Measurements from ENCODE around the gene SIGLEC6. TPM values are rescaled to one million over a fixed set of nuclear protein-coding genes. Genes with fewer than 3 reads are reported as not detected.
"Not testable (repeated sequence)": the region's sequence is repeated elsewhere in the genome, so short reads cannot be mapped to it uniquely, and the experiment has no call there.

SIGLEC6 gene
- total and polyA plus RNA-seq, 2 experiments from 2014 or later = not detected

- TF ChIP-seq EZH2 (IDR thresholded peaks at IDR 0.05; ENCODE audit: insufficient read depth, poor library complexity, severe bottlenecking) (no peak), EZH2phosphoT487 (IDR thresholded peaks at IDR 0.05; ENCODE audit: insufficient read depth, low read depth) (no peak)
- Histone ChIP-seq H3K36me3 (ENCODE audit: low read depth) (no peaks in the 10 kb centered on the region), H3K9me2 (ENCODE audit: insufficient read depth) (no peaks in the 10 kb centered on the region), H3K4me3 (no peak within 1 kb of the TSS), H3K9ac (no peak within 1 kb of the TSS), H2AFZ (no peak within 1 kb of the TSS), H4K20me1 (ENCODE audit: insufficient read depth) (no peaks in the 10 kb centered on the region), H3K27ac (no peak within 1 kb of the TSS), H3K4me1 (ENCODE audit: insufficient read depth) (no peaks in the 10 kb centered on the region), H3K4me2 (ENCODE audit: unreplicated experiment) (no peak within 1 kb of the TSS), H3K9me3 (ENCODE audit: low read depth) (no peaks in the 10 kb centered on the region), H3K79me2 (ENCODE audit: insufficient read depth) (no peaks in the 10 kb centered on the region), H3K27me3 (replicated peaks; ENCODE audit: insufficient read depth) (no peaks in the 10 kb centered on the region), H3F3A (ENCODE audit: insufficient read depth) (no peaks in the 10 kb centered on the region)
- DNase-seq = no peak
- in situ Hi-C loops (cut with MboI) = no loop called here
- 32 to 34% methylated on average over 12 of the region's 12 CpGs for WGBS, 2 experiments (ENCODE audit: low coverage in 1 of 2, low lambda C conversion rate in 2 of 2, missing lambda C conversion rate in 2 of 2)
Measured at GRCh38 chr19:51501594-51502263, 29.7 kb downstream of the SIGLEC6 start, which contains the start of gene SIGLEC12. SIGLEC12 (minus strand) TSS chr19:51501800; CDS start chr19:51501733, 67 bp downstream.

- H3K27me3 ChIP-seq (replicated peaks; ENCODE audit: insufficient read depth); DNase-seq; H3K4me2 ChIP-seq (ENCODE audit: unreplicated experiment); H3K79me2 ChIP-seq (ENCODE audit: insufficient read depth); H3K36me3 ChIP-seq (ENCODE audit: low read depth); H3K9me2 ChIP-seq (ENCODE audit: insufficient read depth); H2AFZ ChIP-seq; H3K4me1 ChIP-seq (ENCODE audit: insufficient read depth); H3K4me3 ChIP-seq; in situ Hi-C loops (cut with MboI); H3F3A ChIP-seq (ENCODE audit: insufficient read depth); H3K9me3 ChIP-seq (ENCODE audit: low read depth); H3K9ac ChIP-seq; H4K20me1 ChIP-seq (ENCODE audit: insufficient read depth); H3K27ac ChIP-seq: not testable (repeated sequence)
- WGBS, 2 experiments (ENCODE audit: low coverage in 1 of 2, low lambda C conversion rate in 2 of 2, missing lambda C conversion rate in 2 of 2) = 20 to 23% methylated on average over 8 of the region's 8 CpGs
Measured at GRCh38 chr19:51500931-51501330, 30.5 kb downstream of the SIGLEC6 start.

- in situ Hi-C loops (cut with MboI) = no loop called here
- H3F3A ChIP-seq (ENCODE audit: insufficient read depth) = no peaks in the 10 kb centered on the region
- WGBS, 2 experiments (ENCODE audit: low coverage in 1 of 2, low lambda C conversion rate in 2 of 2, missing lambda C conversion rate in 2 of 2) = 8 to 10% methylated on average over 3 of the region's 3 CpGs
- no peak overlapping the region for H3K4me3 ChIP-seq
- H3K4me1 ChIP-seq (ENCODE audit: insufficient read depth) = no peaks in the 10 kb centered on the region
- no peak overlapping the region for H3K4me2 ChIP-seq (ENCODE audit: unreplicated experiment)
- no peak overlapping the region for H2AFZ ChIP-seq
- no peak for TF ChIP-seq EZH2phosphoT487 (IDR thresholded peaks at IDR 0.05; ENCODE audit: insufficient read depth, low read depth)
- TF ChIP-seq EZH2 (IDR thresholded peaks at IDR 0.05; ENCODE audit: insufficient read depth, poor library complexity, severe bottlenecking) = no peak
- no peaks in the 10 kb centered on the region for H3K9me2 ChIP-seq (ENCODE audit: insufficient read depth)
- H4K20me1 ChIP-seq (ENCODE audit: insufficient read depth) = no peaks in the 10 kb centered on the region
- no peaks in the 10 kb centered on the region for H3K9me3 ChIP-seq (ENCODE audit: low read depth)
- no peak for DNase-seq
- H3K79me2 ChIP-seq (ENCODE audit: insufficient read depth) = no peaks in the 10 kb centered on the region
- H3K36me3 ChIP-seq (ENCODE audit: low read depth) = no peaks in the 10 kb centered on the region
- no peaks in the 10 kb centered on the region for H3K27me3 ChIP-seq (replicated peaks; ENCODE audit: insufficient read depth)
- no peak overlapping the region for H3K9ac ChIP-seq
- H3K27ac ChIP-seq = no peak overlapping the region
Measured at GRCh38 chr19:51497666-51498065, 33.8 kb downstream of the SIGLEC6 start.

DNA sequence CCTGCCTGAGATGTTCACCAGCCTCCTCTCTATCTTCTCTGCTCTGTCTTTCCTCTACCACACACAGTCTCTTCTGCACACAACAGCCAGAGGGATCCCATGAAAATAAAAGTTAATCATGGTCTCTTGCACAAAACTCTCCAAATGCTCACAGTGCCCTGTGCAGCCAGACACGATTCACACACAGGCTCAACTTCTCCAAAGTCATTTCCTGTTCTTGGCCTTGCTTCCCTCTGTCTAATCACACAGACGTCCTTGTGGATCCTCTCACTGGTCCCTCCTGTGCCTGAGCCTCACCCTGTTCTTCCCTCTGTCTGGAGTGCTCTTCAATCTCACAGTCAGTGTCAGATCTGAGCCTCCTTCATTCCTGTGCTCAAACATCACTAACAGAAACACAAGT is 37.7 kb downstream of the SIGLEC6 start:
- TF ChIP-seq EZH2phosphoT487 (IDR thresholded peaks at IDR 0.05; ENCODE audit: insufficient read depth, low read depth) (no peak), EZH2 (IDR thresholded peaks at IDR 0.05; ENCODE audit: insufficient read depth, poor library complexity, severe bottlenecking) (no peak)
- in situ Hi-C loops (cut with MboI) = no loop called here

GRCh38 chr19:51491586-51491985 is 39.9 kb downstream of the SIGLEC6 start:
- in situ Hi-C loops (cut with MboI) = no loop called here
- Histone ChIP-seq H3K4me1 (ENCODE audit: insufficient read depth) (no peaks in the 10 kb centered on the region), H3K9ac (no peak overlapping the region), H3K79me2 (ENCODE audit: insufficient read depth) (no peaks in the 10 kb centered on the region), H3K9me3 (ENCODE audit: low read depth) (no peaks in the 10 kb centered on the region), H3K27ac (no peak overlapping the region), H3F3A (ENCODE audit: insufficient read depth) (no peaks in the 10 kb centered on the region), H3K27me3 (replicated peaks; ENCODE audit: insufficient read depth) (no peaks in the 10 kb centered on the region), H2AFZ (no peak overlapping the region), H3K9me2 (ENCODE audit: insufficient read depth) (no peaks in the 10 kb centered on the region), H3K4me3 (no peak overlapping the region), H4K20me1 (ENCODE audit: insufficient read depth) (no peaks in the 10 kb centered on the region), H3K36me3 (ENCODE audit: low read depth) (no peaks in the 10 kb centered on the region), H3K4me2 (ENCODE audit: unreplicated experiment) (no peak overlapping the region)
- no peak for TF ChIP-seq EZH2 (IDR thresholded peaks at IDR 0.05; ENCODE audit: insufficient read depth, poor library complexity, severe bottlenecking)
- no peak for TF ChIP-seq EZH2phosphoT487 (IDR thresholded peaks at IDR 0.05; ENCODE audit: insufficient read depth, low read depth)
- DNase-seq = no peak
- WGBS, 2 experiments (ENCODE audit: low coverage in 1 of 2, low lambda C conversion rate in 2 of 2, missing lambda C conversion rate in 2 of 2) = 13 to 20% methylated on average over 7 of the region's 7 CpGs

More for the DNA sequence above, 37.7 kb downstream of the SIGLEC6 start:
- DNase-seq = no peak
- H3K36me3 ChIP-seq (ENCODE audit: low read depth) = no peaks in the 10 kb centered on the region
- H3K4me3 ChIP-seq = no peak overlapping the region
- no peak overlapping the region for H2AFZ ChIP-seq
- no peaks in the 10 kb centered on the region for H3K79me2 ChIP-seq (ENCODE audit: insufficient read depth)
- no peak overlapping the region for H3K27ac ChIP-seq
- no peaks in the 10 kb centered on the region for H3K27me3 ChIP-seq (replicated peaks; ENCODE audit: insufficient read depth)
- 0% methylated on average over 2 of the region's 2 CpGs for WGBS, 2 experiments (ENCODE audit: low coverage in 1 of 2, low lambda C conversion rate in 2 of 2, missing lambda C conversion rate in 2 of 2)
- no peak overlapping the region for H3K4me2 ChIP-seq (ENCODE audit: unreplicated experiment)
- no peaks in the 10 kb centered on the region for H3K9me3 ChIP-seq (ENCODE audit: low read depth)
- no peaks in the 10 kb centered on the region for H4K20me1 ChIP-seq (ENCODE audit: insufficient read depth)
- H3K4me1 ChIP-seq (ENCODE audit: insufficient read depth) = no peaks in the 10 kb centered on the region
- H3K9me2 ChIP-seq (ENCODE audit: insufficient read depth) = no peaks in the 10 kb centered on the region
- H3K9ac ChIP-seq = no peak overlapping the region
- no peaks in the 10 kb centered on the region for H3F3A ChIP-seq (ENCODE audit: insufficient read depth)
